ENCODE measurements around the gene SPDYE18.
"Not testable (repeated sequence)": the region's sequence is repeated elsewhere in the genome, so short reads cannot be mapped to it uniquely, and the experiment has no call there.

The SPDYE18 gene, protein sequence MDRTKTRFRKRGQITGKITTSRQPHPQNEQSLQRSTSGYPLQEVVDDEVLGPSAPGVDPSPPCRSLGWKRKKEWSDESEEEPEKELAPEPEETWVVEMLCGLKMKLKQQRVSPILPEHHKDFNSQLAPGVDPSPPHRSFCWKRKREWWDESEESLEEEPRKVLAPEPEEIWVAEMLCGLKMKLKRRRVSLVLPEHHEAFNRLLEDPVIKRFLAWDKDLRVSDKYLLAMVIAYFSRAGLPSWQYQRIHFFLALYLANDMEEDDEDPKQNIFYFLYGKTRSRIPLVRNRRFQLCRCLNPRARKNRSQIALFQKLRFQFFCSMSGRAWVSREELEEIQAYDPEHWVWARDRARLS

DNA sequence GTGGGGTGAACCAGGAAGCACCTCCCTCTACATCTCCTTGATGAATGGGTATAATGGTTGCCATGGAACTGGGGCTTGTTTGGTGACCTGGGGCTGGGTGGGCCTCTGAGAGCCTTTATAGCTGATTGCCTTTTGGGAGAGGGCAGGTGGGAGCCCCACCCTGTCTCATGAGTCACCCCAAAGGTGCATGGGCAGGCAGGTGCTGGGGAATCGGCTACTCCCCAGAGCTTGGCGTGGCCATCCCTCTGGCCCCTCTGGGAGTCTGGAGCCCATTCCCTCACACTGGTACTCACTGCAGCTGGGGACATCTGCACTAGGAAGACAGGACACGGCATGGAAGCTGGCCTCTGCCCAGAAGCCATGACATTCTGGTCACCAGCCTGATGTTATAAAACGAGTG is at the start of gene SPDYE18:
TSS of gene SPDYE18 (minus strand) at position 2 of the 400 bp plus-strand sequence. CDS start 2,046 bp downstream, outside the sequence.
- DNase-seq (ENCODE audit: low read depth), result not testable (repeated sequence)

DNA sequence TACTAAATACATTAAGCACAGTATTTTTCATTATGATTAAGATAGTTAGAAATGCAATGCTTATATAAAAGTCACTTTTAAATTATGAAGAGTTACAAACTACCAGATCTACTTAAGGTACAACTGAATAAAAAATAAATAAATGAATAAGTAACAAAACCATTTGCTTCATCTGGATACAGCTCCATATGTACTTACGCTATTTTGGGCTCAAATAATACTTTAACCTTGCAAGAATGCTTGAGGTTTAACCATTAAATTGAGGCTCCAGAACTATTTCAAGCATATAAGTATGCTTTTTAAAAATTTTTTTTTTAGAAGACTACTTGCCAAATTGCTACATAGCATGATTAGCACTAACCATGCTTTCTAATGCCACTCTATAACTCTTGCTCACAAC is 46.0 kb upstream of the SPDYE18 start:
- DNase-seq (ENCODE audit: low read depth), result not testable (repeated sequence)

DNA sequence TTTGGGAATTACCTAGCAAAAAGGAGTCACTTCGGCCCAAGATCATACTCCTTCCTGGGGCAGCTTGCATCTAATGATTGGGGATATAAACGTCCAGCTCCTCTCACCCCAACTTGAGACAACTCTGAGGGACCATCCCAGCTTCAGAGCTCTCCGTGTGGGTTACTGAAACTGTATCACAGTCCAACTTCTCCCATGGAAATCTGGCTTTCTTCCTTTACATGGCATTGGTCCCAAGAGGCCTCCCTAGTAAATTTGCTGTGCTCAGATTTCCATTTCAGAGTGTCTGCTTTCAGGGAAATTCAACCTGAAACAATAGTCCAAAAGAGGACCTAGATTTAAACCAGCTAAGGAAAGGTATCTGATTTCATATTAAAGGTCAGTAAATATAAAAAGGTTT is 45.3 kb upstream of the SPDYE18 start:
- DNase-seq (ENCODE audit: low read depth), result not testable (repeated sequence)

DNA sequence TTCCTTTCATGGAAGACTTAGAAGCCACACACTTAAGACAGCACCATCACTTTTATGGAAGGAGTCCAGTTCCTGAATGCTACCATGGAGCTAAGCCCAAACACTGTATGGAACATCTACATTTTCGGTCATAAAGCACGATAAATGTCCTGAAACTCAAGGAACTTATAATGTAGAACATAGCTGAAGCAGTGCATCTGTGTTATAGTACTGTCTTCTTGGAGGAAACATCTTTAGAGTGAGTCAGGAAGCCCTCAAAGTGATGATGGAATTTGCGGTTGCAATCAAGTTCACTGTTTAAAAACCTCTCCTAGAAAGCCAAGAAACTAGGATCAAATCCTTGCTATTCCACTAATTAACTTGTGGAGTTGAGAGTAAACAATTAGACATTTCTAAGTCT is 43.5 kb upstream of the SPDYE18 start:
- not testable (repeated sequence) for DNase-seq (ENCODE audit: low read depth)

DNA sequence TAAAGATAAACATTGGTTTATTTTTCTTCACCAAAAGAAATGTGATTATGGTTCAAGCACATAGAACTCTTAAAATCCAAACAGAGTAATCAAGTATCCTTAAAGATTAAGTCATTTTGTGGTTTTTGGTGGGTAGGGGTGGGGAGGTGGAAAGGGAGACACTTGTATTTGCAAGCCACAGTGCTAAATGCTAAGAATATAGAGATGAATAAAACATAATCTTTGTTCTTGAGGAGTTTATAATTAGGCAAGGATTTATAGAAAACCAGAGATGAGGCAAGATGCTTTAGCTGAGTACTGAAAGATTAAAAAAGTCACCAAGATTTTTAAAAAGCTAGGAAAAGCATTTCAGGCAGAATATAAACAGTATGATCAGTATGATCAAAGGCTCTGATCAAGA is 40.3 kb upstream of the SPDYE18 start:
- DNase-seq (ENCODE audit: low read depth), result not testable (repeated sequence)

DNA sequence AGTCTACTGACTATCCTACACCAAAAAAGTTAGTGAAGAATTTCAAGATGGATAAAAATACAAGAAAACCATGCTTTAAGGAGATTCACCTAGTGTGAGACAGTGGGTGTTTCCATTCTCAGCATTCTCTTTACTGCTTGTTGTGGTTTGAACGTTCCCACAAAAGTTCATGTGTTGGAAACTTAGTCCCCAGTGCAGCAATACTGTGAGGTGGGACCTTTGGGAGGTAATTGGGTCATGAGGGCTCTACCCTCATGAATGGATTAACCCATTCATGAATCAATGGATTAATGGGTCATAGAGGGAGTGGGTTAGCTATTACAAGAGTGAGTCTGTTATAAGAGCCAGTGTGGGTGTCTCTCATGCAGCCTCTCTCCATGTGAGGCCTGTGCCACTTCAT is 38.8 kb upstream of the SPDYE18 start:
- not testable (repeated sequence) for DNase-seq (ENCODE audit: low read depth)

DNA sequence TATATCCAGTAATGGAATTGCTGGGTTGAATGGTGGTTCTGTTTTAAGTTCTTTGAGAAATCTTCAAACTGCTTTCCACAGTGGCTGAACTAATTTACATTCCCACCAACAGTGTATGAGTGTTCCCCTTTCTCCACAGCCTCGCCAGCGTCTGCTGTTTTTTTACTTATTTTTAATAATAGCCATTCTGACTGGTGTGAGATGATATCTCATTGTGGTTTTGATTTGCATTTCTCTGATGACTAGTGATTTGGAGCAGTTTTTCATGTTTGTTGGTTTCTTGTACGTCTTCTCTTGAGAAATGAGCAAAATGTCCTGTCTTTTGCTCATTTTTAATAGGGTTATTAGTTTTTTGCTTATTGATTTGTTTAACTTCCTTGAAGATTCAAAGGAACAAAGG is 38.1 kb upstream of the SPDYE18 start:
- DNase-seq (ENCODE audit: low read depth), result not testable (repeated sequence)

DNA sequence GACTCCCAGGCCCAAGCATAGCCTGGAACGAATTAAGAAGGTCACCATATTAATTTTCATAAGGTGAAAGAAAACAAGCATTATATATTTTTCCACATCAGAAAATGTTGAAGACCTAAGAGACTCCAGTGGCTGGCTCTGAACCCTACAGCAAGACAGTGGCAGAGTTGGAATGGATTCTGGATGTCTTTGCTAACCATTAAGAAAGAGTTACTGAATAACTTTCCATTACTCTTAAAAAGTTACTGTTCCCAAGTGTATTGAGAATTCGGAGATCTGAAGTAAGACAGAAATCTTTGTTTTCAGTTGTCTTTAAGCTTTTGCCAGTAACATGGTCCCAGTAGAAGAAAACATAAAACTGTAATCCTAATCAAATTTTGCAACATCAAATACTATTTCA is 29.9 kb upstream of the SPDYE18 start:
- not testable (repeated sequence) for DNase-seq (ENCODE audit: low read depth)

DNA sequence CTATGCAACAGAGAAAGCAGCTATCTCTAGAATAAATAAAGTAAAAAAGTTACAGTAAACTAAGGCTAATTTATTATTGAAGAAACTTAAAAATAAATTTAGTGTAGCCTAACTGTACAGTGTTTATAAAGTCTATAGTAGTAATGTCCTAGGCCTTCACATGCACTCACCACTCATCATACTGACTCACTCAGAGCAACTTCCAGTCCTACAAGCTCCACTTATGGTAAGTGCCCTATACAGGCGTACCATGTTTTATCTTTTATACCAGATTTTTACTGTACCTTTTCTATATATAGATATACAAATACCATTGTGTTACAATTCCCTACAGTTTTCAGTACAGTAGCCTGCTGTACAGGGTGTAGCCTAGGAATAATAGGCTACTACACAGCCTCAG is 19.8 kb upstream of the SPDYE18 start:
- not testable (repeated sequence) for DNase-seq (ENCODE audit: low read depth)

DNA sequence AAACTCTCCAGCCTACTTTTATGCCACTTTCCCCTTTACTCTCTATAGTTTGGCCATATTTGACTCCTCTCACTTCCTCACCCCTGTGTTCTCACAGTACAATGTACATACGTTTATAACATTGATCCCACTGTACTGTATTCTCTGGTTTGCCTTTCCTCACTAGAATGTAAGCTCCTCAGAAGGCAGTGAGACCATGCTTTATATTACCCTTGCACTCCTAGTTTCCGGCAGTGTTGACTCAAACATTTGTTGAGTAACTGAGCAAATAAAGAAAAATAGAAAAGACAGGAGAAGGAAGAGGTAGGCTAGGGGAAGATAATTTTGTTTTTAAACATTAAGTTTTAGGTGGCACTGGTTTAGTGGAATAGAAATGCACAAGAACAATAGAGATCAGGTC is 17.9 kb upstream of the SPDYE18 start:
- DNase-seq (ENCODE audit: low read depth), result not testable (repeated sequence)

DNA sequence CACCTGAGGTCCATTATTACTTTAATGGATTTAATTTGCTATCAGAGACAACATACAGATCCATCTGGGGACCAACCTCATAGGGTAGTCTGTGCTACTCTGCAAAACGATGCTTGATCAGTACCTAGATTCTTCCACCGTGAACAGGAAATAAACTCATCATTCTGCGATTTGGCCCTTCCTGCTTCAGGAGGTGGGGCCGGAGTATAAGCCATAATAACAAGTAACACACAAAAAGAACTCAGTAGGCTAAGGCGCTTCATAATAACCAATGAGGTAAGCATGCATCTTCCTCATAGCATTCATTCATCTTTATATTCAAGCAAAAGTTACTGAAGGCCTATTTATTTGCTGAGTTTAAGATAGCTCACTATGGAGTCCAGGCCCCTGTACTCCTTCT is 17.3 kb upstream of the SPDYE18 start:
- not testable (repeated sequence) for DNase-seq (ENCODE audit: low read depth)

DNA sequence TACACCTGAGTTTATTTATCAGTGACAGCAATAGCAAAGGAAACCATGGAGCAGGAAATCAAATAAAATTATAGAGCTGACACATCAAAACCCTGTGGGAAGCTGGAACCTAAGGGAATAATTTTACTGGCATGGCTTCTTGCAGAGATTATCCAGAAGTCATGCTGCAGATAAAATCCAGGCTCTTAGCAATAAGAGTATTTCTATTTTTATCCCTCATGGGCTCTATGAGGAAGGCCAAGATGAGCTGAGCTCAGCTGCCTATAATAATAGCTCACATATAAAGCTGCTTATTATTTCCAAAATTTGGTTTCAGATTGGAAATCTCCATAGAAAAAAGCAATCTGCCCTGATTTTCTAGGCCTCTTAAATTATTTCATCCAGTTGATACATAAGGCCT is 16.8 kb upstream of the SPDYE18 start:
- DNase-seq (ENCODE audit: low read depth), result not testable (repeated sequence)

DNA sequence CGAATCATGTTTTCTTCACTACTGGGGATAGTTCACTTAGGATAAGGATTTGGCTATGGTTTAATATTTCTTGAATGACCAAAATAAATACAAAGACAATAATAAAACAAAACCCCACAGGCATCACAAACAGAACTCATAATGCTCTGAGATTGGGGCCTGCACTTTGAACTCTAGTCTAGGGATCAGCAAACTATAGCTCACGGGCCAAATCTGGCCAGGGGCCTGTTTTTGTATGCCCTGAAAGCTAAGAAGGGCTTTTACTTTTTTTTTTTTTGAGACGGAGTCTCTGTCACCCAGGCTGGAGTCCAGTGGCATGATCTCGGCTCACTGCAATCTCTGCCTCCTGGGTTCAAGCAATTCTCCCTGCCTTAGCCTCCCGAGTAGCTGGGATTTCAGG is 14.7 kb upstream of the SPDYE18 start:
- not testable (repeated sequence) for DNase-seq (ENCODE audit: low read depth)

DNA sequence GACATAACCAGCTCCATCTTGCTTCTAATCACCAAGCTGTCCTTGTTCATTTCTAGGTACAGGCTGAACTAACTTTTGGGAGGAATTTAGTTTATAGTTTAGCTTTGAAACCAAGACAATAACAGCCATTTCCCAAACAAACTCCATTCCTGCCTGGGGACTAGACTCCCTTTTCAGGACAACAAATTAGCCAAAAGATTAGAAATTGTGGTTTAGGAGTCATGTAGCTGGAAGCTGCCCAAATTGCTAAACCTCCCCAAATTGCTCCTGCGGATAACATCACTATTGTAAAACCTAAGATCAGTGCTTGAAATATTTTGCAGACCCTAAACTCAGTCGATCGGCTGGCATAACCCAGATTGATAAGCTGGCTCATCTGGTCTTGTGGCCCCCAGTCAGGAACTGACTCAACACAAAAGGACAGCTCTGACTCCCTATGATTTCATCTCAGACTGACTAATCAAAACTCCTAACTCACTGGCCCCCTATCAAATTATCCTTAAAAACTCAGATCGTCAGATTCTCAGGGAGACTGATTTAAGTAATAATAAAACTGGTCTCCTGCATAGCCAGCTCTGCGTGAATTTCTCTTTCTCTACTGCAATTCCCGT is 12.5 kb upstream of the SPDYE18 start:
- DNase-seq (ENCODE audit: low read depth), result not testable (repeated sequence)

DNA sequence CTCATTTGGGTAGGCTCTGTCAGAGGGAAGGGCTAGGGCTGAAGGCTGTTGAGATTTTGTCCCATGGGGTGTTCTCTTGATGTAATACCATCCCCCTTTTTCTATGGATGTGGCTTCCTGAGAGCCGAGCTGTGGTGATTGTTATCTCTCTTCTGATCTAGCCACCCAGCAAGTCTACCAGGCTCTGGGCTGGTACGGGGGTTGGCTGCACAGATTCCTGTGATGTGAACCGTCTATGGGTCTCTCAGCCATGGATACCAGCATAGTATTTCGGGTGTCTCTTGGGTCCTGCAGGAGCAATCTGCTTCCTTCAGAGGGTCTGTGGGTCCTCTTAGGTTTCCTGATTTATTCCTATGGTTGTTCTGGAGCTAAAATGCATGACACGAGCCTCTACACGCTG is 8.8 kb upstream of the SPDYE18 start:
- DNase-seq (ENCODE audit: low read depth), result not testable (repeated sequence)

DNA sequence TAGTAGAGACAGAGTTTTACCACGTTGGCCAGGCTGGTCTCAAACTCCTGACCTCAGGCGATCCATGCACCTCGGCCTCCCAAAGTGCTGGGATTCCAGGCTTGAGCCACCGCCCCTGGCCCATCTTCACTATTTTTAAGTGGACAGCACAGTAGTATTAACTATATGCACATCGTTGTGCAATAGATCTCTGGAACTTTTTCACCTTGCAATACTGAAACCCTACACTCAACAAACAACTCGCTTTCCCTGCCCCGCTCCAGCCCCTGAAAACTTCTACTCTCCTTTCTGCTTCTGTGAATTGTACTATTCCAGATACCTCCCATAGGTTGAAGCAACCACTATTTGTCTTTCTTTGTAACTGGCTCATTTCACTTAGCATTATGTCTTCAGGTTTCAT is 3.5 kb upstream of the SPDYE18 start:
- DNase-seq (ENCODE audit: low read depth), result not testable (repeated sequence)

DNA sequence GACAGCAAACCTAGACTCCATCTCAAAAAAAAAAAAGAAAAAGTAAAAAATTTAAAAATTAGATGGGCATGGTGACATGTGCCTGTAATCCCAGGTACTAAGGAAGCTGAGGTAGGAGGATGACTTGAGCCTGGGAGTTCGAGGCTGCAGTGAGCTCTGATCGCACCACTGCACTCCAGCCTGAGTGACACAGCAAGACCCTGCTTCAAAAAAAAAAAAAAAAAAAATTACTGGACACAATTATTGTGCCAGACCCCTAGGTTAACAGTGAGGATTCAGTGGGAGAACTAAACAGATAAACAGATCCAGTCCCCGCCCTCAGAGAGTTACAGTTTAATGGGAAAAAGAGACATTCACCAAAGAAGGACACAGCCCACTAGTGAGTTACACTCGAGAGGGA is 1.4 kb upstream of the SPDYE18 start:
- not testable (repeated sequence) for DNase-seq (ENCODE audit: low read depth)

DNA sequence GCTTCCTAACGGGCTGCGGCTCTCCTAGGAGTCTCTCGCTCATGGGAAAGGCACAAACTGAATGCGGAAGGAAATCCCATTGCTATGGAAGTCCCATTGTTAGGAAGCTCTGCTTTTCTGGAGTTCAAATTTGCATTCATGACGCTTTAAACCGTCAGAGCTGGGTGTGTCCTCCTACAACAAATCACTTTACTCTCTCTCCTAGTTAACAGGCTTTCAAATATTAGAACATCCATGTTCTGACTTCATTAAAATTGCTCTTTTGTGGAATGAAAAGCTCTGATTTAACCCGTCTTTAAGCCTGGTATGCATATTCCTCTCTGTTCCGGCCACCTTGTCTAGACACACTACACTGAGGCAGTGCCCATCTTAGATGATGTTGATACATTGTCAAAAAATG is 30.1 kb downstream of the SPDYE18 start, which contains the start of gene SPDYE17:
TSS of gene SPDYE17 (minus strand) at position 101 of the 400 bp plus-strand sequence. CDS start 1,791 bp downstream, outside the sequence.
- not testable (repeated sequence) for DNase-seq (ENCODE audit: low read depth)

DNA sequence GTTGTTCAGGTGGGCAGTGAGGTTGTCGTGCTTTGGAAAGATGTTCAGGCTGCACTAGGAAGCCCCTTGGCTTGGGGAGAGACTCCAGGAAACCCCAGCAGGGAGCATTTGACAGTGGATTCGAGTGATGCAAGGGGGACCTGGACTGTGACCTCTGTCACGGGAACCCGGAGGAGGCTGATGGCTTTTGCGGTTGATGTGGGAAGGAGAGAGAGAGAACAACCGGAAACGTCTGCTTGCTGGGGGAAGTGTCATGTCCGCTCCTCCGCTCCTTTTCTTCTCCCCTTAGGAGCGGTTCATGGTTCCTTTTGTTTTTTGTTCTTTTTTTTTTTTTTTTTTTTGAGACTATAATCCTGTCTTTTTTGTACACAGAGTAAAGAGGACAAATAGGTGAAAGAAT is 36.0 kb downstream of the SPDYE18 start:
- not testable (repeated sequence) for DNase-seq (ENCODE audit: low read depth)

DNA sequence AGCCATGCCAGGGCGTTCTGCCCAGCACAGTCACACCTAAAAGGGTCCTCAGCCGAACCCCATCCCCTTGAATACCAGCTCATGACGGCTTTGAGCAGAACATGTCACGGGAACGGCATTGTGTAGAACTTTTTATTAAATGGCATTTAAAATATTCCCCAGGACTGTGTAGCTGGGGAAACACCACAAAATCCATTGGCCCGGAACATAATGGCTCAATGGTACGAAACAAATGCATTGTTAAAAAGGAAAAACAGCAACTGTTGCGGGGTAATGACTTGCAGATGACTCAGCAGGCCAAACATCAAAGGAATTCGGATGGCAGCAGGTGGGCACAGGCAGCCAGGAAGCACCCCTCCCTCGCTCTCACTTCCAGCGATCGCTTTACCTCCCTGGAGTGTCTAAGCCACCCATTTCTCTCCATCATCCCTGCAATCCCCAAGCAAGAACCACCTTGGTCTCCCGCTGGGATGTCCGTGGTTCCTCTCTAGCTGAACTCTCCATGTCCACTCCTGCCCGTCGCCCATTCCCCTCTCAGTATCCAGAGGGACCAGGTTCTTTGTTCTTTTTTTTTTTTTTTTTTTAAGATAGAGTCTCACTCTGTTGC is 52.2 kb downstream of the SPDYE18 start:
- DNase-seq (ENCODE audit: low read depth), result not testable (repeated sequence)

DNA sequence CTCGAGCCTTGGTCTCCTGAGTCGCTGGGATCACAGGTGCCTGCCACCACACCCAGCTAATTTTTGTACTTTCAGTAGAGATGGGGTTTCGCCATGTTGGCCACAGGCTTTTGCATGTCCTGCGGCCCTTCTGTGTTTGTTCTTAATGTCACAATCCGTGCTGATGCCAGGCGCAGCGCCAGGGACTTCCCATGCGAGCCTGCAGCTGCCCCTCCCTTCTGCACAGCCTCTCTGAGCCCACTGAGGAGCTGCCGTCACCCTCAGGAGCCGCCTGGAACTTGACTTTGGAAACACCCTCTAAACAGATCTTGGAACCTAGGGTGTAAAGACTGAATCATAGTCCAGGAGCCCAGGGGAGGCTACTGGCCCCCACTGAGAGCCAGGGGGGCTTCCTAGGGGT is 54.4 kb downstream of the SPDYE18 start:
- DNase-seq (ENCODE audit: low read depth), result not testable (repeated sequence)

DNA sequence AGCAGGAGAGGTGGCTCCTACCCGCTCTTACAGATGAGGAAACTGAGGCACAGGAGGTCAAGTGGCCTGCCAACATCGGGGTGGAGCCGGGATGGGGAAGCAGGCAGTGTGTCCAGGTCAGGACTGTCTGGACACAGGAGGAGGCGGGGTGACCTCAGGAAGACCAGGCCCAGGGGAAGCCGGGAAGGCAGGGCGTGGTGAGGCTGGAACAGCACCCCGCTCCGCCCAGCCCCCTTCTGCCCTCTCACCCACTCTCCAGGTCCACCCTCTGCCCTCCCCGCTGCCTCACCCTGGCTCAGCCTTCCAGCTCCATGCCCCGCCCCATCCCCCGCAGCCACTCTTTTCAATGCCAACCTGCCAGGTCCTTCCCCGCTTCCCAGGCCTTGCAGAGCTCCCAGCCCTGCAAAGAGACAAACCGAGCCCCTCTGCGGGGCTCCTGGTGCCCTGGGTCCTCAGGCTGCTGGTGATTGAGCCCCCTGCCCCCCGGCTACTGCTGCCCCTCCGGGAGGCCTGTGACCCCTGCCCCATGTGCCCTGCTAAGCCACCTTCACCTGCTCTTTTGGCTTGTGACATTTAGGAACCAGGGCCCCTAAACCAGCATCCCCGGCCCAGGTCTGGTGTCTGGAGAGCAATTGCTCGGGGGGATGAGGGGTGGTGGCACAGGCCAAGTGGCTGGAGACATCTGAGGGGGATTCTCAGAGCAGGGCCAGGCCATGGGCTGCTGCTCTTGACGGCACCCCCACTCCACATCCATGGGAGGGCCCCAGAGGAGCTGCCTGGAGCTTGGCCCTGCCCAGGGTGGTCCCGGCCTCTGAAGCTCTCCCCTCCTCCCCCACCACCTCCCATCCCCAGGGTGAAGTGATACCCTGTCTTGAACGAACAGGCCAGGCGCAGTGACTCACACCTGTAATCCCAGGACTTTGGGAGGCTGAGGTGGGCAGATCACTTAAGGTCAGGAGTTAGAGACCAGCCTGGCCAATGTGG is 55.9 kb downstream of the SPDYE18 start:
- DNase-seq (ENCODE audit: low read depth), result not testable (repeated sequence)

Measured in stimulated activated CD4-positive, alpha-beta T cell treated with anti-CD3 and anti-CD28 coated beads, Interleukin-2, amount 100 ng/mL, for 4 hours (primary cell).